ENCODE measurements around the gene ASNS.
A peak's percentile ranks its signal among the peaks of the same experiment; 100 is the strongest.

Gene ASNS

DNA sequence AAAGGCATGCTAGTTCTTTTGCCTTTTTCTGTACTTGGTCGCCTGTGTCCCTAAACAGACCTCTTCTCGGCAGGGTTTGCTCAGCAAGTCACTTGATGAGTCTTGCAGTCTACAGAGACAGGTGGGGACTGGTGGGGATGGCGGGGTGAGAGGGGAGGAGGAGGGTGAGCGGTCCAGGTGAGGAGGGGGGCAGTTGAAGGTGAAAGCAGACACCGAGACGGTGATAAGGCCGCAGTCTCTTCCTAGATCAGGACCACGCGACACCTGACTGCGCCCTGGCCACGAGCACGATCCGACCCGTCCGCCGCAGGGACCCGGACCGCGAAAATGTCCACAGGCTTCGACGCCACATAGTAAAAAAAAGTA is 566 bp downstream of the ASNS start:
- no peak overlapping the region for H3K27ac ChIP-seq
- in situ Hi-C loops (cut with HindIII; ENCODE audit: low pct_ligation_motif_present, low sequenced_read_pairs): no loop called here
- no peak for DNase-seq
- H3K27me3 ChIP-seq (replicated peaks): no peaks in the 10 kb centered on the region
- TF ChIP-seq, protein P1, sequence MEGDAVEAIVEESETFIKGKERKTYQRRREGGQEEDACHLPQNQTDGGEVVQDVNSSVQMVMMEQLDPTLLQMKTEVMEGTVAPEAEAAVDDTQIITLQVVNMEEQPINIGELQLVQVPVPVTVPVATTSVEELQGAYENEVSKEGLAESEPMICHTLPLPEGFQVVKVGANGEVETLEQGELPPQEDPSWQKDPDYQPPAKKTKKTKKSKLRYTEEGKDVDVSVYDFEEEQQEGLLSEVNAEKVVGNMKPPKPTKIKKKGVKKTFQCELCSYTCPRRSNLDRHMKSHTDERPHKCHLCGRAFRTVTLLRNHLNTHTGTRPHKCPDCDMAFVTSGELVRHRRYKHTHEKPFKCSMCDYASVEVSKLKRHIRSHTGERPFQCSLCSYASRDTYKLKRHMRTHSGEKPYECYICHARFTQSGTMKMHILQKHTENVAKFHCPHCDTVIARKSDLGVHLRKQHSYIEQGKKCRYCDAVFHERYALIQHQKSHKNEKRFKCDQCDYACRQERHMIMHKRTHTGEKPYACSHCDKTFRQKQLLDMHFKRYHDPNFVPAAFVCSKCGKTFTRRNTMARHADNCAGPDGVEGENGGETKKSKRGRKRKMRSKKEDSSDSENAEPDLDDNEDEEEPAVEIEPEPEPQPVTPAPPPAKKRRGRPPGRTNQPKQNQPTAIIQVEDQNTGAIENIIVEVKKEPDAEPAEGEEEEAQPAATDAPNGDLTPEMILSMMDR (IDR thresholded peaks at IDR 0.05; ENCODE audit: low read depth, low read length, missing control alignments): no peak
- H3K36me3 ChIP-seq (replicated peaks): no peaks in the 10 kb centered on the region
- H3K4me3 ChIP-seq (ENCODE audit: low read depth, low read length): peak overlapping the region; percentile 87

DNA sequence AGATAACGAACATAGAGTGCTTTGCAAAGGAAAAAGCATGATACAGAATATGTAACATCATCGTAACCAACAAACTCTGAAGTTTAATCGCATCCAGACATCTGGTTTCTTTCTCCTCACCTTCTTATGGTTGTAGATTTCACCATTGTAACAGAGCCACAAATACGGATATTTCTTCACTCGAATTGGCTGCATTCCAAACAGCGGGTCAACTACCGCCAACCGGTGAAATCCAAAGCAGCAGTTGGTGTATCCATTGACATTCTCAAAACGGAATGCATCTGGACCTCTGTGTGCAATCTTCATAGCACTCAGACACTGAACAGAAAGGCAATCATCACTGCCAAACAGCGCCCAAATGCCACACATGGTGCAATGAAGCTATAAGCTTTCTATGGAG is 3.4 kb downstream of the ASNS start:
- Histone ChIP-seq H3K27me3 (replicated peaks) (no peaks in the 10 kb centered on the region), H3K36me3 (replicated peaks) (no peaks in the 10 kb centered on the region), H3K27ac (no peak overlapping the region), H3K4me3 (ENCODE audit: low read depth, low read length) (no peak overlapping the region)
- in situ Hi-C loops (cut with HindIII; ENCODE audit: low pct_ligation_motif_present, low sequenced_read_pairs): no loop called here
- DNase-seq: no peak
- TF ChIP-seq, protein P1 (IDR thresholded peaks at IDR 0.05; ENCODE audit: low read depth, low read length, missing control alignments): no peak

DNA sequence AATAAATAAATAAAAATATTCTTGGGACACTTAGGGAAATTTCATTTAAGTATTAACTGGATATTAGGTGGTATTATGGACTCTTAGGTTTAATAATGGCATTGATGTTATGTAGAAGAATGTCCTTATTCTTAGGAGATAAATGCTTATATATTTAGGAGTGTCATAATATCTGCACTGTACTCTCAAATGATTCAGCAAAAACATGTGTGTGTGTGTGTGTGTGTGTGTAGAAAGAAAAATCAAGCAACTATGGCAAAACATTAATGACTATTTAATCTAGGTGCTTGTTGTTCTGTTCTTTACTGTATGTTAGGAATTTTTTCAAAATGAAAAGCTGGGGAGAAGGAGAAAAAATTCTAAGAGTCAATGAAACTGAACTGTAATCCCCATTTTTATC is 3.9 kb downstream of the ASNS start:
- H3K4me3 ChIP-seq (ENCODE audit: low read depth, low read length): no peak overlapping the region
- H3K36me3 ChIP-seq (replicated peaks): no peaks in the 10 kb centered on the region

DNA sequence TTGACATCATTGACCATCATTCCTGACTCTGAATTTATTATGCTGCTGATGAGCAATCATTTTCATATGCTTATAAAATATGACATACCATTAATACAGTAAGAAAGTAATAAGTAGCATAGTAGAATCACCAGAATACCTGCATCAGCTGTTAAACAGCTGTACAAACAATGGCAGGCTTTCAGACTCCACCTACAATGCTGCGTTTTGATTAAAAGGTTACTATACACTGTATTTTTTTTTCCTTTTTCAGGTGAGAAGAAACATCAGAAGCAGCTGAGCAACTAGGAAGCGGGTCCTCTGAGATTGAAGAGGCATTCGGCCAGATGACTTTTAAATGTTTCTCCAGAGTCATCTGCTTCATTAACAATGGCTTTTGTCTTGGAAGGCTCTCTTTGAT is 7.1 kb downstream of the ASNS start:
- in situ Hi-C loops (cut with HindIII; ENCODE audit: low pct_ligation_motif_present, low sequenced_read_pairs): no loop called here
- TF ChIP-seq, protein P1 (IDR thresholded peaks at IDR 0.05; ENCODE audit: low read depth, low read length, missing control alignments): no peak
- no peak for DNase-seq
- H3K27me3 ChIP-seq (replicated peaks): no peaks in the 10 kb centered on the region
- no peak overlapping the region for H3K27ac ChIP-seq
- H3K4me3 ChIP-seq (ENCODE audit: low read depth, low read length): no peak overlapping the region
- H3K36me3 ChIP-seq (replicated peaks): no peaks in the 10 kb centered on the region

More for the DNA sequence above, 3.9 kb downstream of the ASNS start:
- Histone ChIP-seq H3K27me3 (replicated peaks) (no peaks in the 10 kb centered on the region), H3K27ac (no peak overlapping the region)
- in situ Hi-C loops (cut with HindIII; ENCODE audit: low pct_ligation_motif_present, low sequenced_read_pairs): no loop called here
- DNase-seq: no peak
- TF ChIP-seq, protein P1 (IDR thresholded peaks at IDR 0.05; ENCODE audit: low read depth, low read length, missing control alignments): no peak

DNA sequence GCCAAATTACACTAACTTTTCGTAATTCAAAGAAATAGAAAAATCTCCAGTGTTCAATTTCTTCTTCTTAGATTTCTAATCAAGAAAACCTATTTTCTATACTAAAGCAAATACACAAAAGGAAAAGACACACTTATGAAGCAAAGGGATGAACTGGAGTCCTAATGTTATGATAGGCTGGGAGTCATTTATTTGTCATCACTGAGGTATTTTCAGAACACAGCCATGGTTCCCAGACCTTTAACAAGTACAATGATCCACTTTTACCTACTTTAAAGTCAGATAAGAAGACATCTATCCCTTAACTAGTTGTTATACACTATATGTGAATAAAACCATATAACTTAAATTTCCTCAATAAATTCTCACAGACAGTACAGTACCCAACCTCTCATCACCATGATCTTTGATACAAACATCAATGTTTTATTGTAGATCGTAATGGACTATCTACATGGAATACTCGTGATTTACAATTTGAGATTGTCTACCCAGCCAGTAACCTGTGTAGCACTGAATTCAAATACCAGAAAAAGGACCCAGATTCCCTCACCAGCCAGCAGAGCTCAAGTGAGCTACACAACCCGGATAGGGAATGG is 12.5 kb downstream of the ASNS start:
- in situ Hi-C loops (cut with HindIII; ENCODE audit: low pct_ligation_motif_present, low sequenced_read_pairs): no loop called here
- H3K27me3 ChIP-seq (replicated peaks): no peaks in the 10 kb centered on the region
- DNase-seq: no peak
- H3K27ac ChIP-seq: no peak overlapping the region
- TF ChIP-seq, protein P1 (IDR thresholded peaks at IDR 0.05; ENCODE audit: low read depth, low read length, missing control alignments): no peak
- no peak overlapping the region for H3K4me3 ChIP-seq (ENCODE audit: low read depth, low read length)
- H3K36me3 ChIP-seq (replicated peaks): no peaks in the 10 kb centered on the region

DNA sequence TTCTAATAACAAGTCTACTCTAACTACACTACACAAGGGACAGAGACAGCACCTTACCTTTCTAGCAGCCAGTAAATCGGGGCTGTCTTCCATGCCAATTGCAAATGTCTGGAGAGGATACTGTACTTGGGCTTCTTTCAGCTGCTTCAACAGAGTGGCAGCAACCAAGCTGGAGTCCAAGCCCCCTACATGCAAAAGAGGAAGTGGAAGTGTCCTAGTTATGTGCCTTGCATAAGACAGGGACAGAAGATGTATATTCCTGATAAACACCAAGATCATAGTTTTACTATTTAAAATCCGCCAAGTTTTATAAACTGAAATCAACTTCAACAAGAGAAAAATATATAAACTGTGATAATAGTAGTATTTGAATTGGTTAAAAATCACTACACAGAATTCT is 14.0 kb downstream of the ASNS start:
- Histone ChIP-seq H3K4me3 (ENCODE audit: low read depth, low read length) (no peak overlapping the region), H3K36me3 (replicated peaks) (no peaks in the 10 kb centered on the region), H3K27me3 (replicated peaks) (no peaks in the 10 kb centered on the region), H3K27ac (no peak overlapping the region)
- TF ChIP-seq, protein P1 (IDR thresholded peaks at IDR 0.05; ENCODE audit: low read depth, low read length, missing control alignments): no peak
- DNase-seq: no peak
- in situ Hi-C loops (cut with HindIII; ENCODE audit: low pct_ligation_motif_present, low sequenced_read_pairs): no loop called here
